HFF-Myc (cell line): ENCODE data around the gene C10orf105.

Experiments
- DNase-seq: peaks from one replicate; pipeline ENCODE4 v3.0.0-alpha.2; 2011; ENCODE audit warnings: low read depth; ENCODE audit errors: extremely low read depth
- H3K4me3 ChIP-seq: replicated peaks from 2 replicates; pipeline ENCODE4 v1.5.1; 2011; ENCODE audit warnings: low read depth, mild to moderate bottlenecking, control low read depth, low read length
- TF ChIP-seq, protein P1 (sequence below): IDR thresholded peaks from 2 replicates; pipeline ENCODE4 v1.5.1; 2012; ENCODE audit warnings: mild to moderate bottlenecking, low read depth, low read length, control low read depth; ENCODE audit errors: missing control alignments

The C10orf105 gene

DNA sequence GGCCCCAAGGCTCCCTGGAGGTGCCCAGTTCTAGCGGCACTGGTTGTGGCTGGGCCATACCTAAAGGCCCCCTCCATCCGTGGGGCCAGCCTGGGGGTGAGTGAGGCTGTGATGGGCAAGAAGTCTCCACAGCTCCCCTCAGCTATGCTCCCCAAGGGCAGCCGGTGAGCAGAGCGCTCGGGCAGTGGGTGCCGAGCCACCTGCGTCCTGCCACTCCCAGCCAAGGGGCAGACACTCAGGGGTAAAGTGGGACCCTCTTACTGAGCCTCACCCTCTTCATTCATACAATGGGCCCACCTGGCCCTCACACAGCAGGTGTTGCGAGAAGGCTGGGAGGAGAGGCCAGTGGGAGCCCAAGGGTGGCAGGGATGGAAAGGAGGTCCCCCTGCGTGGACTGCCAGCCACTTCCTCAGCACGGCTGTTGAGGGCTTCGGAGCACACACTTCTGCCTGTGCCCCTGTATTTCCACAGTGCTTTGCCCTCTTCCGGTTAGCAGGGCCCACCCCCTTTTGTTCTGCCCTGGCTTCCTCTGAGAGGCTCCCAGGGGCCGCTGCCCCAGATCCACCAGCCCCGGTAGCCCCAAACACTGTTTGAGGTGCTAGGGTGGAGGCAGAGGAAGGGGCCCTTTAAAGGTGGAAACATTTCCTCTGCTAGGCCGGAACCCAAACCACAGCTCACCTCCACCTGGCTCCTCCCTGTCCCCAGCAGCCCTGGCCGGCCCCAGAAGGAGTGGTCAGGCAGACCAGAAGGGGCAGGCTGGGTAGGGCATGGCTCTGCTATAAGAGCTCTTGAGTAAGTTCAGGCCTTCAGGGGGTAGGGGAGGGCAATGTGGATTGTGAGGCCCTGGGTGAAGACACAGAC lies 16.4 kb upstream of the C10orf105 start:
- no peak for DNase-seq
- TF ChIP-seq, protein P1, sequence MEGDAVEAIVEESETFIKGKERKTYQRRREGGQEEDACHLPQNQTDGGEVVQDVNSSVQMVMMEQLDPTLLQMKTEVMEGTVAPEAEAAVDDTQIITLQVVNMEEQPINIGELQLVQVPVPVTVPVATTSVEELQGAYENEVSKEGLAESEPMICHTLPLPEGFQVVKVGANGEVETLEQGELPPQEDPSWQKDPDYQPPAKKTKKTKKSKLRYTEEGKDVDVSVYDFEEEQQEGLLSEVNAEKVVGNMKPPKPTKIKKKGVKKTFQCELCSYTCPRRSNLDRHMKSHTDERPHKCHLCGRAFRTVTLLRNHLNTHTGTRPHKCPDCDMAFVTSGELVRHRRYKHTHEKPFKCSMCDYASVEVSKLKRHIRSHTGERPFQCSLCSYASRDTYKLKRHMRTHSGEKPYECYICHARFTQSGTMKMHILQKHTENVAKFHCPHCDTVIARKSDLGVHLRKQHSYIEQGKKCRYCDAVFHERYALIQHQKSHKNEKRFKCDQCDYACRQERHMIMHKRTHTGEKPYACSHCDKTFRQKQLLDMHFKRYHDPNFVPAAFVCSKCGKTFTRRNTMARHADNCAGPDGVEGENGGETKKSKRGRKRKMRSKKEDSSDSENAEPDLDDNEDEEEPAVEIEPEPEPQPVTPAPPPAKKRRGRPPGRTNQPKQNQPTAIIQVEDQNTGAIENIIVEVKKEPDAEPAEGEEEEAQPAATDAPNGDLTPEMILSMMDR: no peak
- no peak overlapping the region for H3K4me3 ChIP-seq

- TF ChIP-seq, protein P1: no peak
- no peak overlapping the region for H3K4me3 ChIP-seq
- DNase-seq: no peak
Measured at GRCh38 chr10:71734797-71735196, 15.2 kb upstream of the C10orf105 start.

- DNase-seq: no peak
- no peak overlapping the region for H3K4me3 ChIP-seq
- TF ChIP-seq, protein P1: no peak
Measured at GRCh38 chr10:71731791-71732190, 12.2 kb upstream of the C10orf105 start.

GRCh38 chr10:71729161-71729636 lies 9.6 kb upstream of the C10orf105 start:
- DNase-seq: no peak
- TF ChIP-seq, protein P1: no peak
- no peak overlapping the region for H3K4me3 ChIP-seq

DNA sequence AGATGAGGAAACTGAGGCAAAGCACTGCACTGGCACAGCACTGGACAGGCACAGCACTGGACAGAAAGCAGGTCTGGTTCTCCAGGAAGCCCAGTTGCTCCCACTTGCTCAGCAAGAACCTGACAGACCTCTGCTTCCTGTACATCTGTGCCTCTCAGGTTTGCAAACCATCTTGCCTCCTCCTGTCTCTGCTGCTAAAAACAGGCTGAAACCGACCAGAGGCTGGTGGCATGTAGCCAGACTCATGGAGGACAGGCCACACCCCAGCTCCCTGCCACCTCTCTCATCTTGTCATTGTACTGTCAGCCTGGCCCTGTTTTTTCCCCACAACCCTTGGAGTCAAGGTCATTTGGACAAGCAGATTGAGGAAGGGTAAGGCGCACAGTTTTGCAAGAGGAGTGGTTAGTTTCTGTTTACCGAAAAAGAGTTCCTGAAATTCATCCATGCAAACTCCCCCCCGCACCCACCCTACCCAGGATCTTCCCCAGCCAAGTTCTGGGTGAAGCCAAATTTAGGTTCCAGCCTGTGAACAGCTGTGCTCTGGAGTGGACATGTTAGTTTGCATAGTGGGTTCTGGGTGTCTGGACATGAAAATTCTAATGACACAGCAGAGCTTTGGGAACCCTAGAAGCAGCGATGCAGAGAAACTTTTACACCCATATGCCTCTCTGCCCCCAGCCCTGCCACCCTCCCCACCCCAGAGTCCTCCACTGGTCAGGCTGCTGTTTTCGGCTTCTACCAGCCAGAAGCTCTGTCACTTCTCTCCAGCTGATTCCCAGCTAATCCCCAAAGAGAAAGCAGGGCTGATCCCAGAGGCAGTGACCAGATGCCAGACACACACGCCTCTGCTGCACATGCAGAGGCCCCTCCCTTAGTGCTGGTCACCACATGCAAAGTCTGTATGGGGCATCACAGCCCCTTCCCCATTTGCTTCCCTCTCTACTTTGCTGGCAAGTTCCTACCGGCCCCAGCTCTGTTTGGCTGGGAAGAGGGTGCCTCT lies 8.5 kb upstream of the C10orf105 start:
- H3K4me3 ChIP-seq: no peak overlapping the region

More for the DNA sequence above, 8.5 kb upstream of the C10orf105 start:
- TF ChIP-seq, protein P1: no peak
- peak; percentile 62 for DNase-seq
